Motor neuron (in vitro differentiated cells): ENCODE data around the gene MTM1. TPM values are rescaled to one million over a fixed set of nuclear protein-coding genes. Genes with fewer than 3 reads are reported as not detected.
A peak's percentile ranks its signal among the peaks of the same experiment; 100 is the strongest.

Experiments used
- ATAC-seq, 8 experiments: fragments of 200-7000 bp; cut with Tn5 transposase; replicated peaks in 6 of 8; 2 replicates each; pipeline ENCODE4 v1.8.0; 2021; ENCODE audit warnings: mild to moderate bottlenecking in 8 of 8, moderate library complexity in 8 of 8
- H3K27ac ChIP-seq, 2 donors: fragments of 250-450 bp; sonication (Bioruptor Pico); 2 replicates each; pipeline ENCODE4 v1.9.0; 2021; ENCODE audit warnings: antibody characterized with exemption in 2 of 2, mild to moderate bottlenecking in 2 of 2, moderate library complexity in 1 of 2
- H3K4me1 ChIP-seq, 2 donors: fragments of 250-450 bp; sonication (Bioruptor Pico); replicated peaks in 1 of 2; 2 replicates each; pipeline ENCODE4 v1.6.1; 2021; ENCODE audit warnings: antibody characterized with exemption in 2 of 2, mild to moderate bottlenecking in 2 of 2, moderate library complexity in 1 of 2
- H3K4me3 ChIP-seq, 5 donors: fragments of 250-450 bp; sonication (Bioruptor Pico); 2 replicates each; pipeline ENCODE4 v1.9.0; 2021; ENCODE audit warnings: antibody characterized with exemption in 5 of 5, mild to moderate bottlenecking in 5 of 5, moderate library complexity in 4 of 5
- WGBS, 10 experiments: fragments of 450-650 bp; shearing (Covaris generic); methylation state at CpG; one replicate each; pipeline ENCODE4 v1.0.0; 2022; 5-methylcytosine and 5-hydroxymethylcytosine counted together
- in situ Hi-C, 9 experiments: fragments of 400-800 bp; cut with MboI; loops; one replicate each; pipeline ENCODE4 v1.15.0; 2021; ENCODE audit warnings: low sequenced_read_pairs in 9 of 9, low pct_unique_long_range_greater_than_20kb in 2 of 9; ENCODE audit not compliant: unreplicated experiment in 9 of 9
- total RNA-seq, 8 experiments: library from RNA; unstranded; fragments of 300-600 nt; gene quantifications; 2 replicates each; pipeline versions ENCODE4 v1.2.3 to v1.2.4, GENCODE V29; 2022

The MTM1 gene
- total RNA-seq, 8 experiments from 2014 or later = 4.8 to 13.4 (median 7.0) TPM

DNA sequence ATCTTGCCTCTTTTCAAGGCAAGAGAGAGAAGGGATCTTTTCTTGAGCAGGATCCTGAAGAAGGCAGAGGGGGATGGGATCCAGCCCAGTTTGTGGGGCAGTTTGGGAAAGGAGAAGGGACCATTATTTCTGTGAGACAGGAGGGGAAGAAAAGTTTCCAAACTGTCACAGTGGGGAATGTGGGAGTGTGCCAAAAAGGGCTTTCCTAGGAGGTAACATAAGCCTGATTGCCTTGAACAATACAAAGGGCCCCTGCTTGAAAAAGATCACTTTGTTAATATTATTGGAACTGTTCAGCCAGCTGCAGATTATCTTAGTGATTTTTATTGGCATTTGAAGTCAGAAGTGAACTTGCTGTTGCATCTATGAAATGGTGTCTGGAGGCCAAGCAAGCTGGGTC is 55.2 kb downstream of the MTM1 start:
- H3K4me3 ChIP-seq = no peak overlapping the region
- no peak for ATAC-seq
- H3K27ac ChIP-seq = no peak overlapping the region
- H3K4me1 ChIP-seq = no peaks in the 10 kb centered on the region
- in situ Hi-C loops = no loop called here

DNA sequence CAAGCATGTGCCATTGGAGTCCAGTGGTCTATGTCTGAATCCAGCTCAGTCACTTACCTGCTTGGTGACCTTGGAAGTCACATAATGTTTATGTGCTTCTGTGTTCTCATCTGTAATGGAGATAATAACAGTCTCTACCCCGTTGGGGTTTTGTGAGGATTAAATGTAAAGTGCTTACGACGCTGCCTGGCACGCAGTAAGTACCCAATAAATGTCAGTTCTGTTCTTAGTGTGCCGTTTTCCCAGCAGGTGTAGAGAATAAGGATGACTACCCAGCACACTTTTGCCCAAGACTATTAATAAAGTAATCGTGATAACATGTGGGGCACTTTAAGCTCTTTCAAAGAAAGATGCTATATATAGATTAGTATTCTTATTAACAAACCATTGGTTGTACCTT is 56.7 kb downstream of the MTM1 start:
- ATAC-seq = no peak
- in situ Hi-C loops = no loop called here
- WGBS, 10 experiments = 32 to 96% (median 79%) methylated on average over 3 to 6 of the region's 6 CpGs; no CpG with 5 or more reads in 7 of the 10 experiments
- Histone ChIP-seq H3K4me1 (no peaks in the 10 kb centered on the region), H3K4me3 (no peak overlapping the region), H3K27ac (no peak overlapping the region)

DNA sequence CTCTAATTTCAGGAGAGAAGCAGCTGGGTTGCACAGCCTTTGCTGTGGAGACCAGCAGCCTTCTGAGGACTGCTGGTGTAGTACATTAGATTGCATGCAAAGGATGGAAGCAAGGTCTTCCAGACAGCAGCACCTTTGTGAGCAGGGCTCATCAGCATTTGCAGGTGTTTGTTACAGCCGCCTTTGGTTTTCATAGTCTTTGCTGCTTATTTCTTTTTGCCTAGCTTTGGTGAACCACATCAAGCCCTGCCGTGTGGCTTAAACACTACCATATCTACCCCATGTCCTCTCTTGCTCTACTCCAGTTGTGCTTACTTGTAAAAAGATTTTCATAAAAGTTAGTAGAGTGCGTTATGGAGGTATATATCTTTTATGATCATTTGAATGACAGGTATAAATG is 57.5 kb downstream of the MTM1 start:
- 20 to 100% (median 66%) methylated on average over 1 to 3 of the region's 3 CpGs; no CpG with 5 or more reads in 7 of the 10 experiments for WGBS, 10 experiments
- no peak for ATAC-seq
- in situ Hi-C loops = no loop called here

DNA sequence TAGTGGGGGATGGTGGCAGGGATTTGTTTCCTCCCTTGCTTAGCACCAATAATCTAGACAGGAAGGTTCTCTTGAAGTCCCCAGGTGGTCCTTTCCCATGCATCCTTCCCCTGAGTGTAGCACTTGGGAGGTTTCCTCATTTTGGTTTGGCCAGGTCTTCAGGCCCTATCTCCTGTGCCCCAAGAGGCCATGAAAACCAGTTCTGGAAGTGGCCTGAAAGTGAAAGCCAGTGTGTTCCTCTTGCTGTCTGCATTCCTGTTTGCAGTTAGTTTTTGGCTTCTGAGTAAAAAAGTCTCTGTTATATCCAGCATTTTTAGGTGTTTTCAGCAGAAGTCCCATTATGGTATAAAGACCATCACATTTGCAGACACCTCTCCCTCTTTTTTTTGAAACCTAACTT is 59.5 kb downstream of the MTM1 start:
- in situ Hi-C loops = no loop called here
- Histone ChIP-seq H3K4me3 (no peak overlapping the region), H3K27ac (no peak overlapping the region), H3K4me1 (no peaks in the 10 kb centered on the region)
- no peak for ATAC-seq

More for the DNA sequence above, 57.5 kb downstream of the MTM1 start:
- H3K4me3 ChIP-seq = no peak overlapping the region
- H3K4me1 ChIP-seq = no peaks in the 10 kb centered on the region
- no peak overlapping the region for H3K27ac ChIP-seq

DNA sequence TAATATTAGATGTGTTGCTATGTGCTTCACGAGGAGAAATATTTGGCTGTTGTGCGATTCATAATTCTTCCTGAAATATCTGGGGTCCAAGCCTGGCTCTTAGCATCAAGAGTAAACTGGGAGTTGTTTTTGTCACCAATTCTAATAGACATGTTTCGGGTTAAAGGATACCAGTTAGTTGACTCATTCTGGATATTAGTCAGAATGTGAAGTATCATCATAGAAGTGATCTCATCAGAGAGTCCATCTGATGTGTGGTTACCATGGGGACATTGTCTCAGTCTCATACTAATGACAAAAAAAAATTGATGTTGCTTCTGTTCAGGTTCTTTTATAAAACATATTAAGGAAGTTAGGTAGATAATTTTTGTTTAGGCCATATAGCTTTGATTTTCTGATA is 67.5 kb downstream of the MTM1 start:
- Histone ChIP-seq H3K27ac (no peak overlapping the region), H3K4me1 (no peaks in the 10 kb centered on the region), H3K4me3 (no peak overlapping the region)
- ATAC-seq = peak in 6 of 8 experiments; percentile 42 to 85 (median 72)
- WGBS, 10 experiments = 0 to 100% (median 36%) methylated on average over 1 to 3 of the region's 3 CpGs; no CpG with 5 or more reads in 6 of the 10 experiments
- in situ Hi-C loops = no loop called here

DNA sequence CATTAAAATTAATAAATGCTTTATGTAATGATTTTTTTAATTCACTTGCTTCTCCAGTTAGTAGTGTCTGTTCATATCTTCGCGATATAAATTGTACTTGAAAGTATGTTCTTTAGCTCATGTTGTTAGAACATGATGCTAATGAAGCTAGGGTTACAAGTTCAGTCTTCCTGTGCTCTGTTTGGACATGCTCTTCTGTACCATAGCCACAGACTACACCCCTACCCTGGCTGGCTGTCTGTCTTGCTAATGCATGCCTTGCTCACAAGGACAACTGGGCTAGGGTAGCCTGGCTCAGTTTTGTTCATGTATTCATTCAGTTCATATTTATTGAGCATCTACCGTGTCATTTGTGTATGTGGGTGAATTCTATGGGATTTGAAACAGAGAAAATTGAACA is 74.0 kb downstream of the MTM1 start:
- ATAC-seq = peak in 2 of 8 experiments; percentile 55 to 74
- WGBS, 10 experiments = 0 to 100% (median 100%) methylated on average over 1 to 3 of the region's 3 CpGs; no CpG with 5 or more reads in 5 of the 10 experiments
- Histone ChIP-seq H3K27ac (no peak overlapping the region), H3K4me3 (no peak overlapping the region), H3K4me1 (no peaks in the 10 kb centered on the region)
- in situ Hi-C loops = no loop called here

DNA sequence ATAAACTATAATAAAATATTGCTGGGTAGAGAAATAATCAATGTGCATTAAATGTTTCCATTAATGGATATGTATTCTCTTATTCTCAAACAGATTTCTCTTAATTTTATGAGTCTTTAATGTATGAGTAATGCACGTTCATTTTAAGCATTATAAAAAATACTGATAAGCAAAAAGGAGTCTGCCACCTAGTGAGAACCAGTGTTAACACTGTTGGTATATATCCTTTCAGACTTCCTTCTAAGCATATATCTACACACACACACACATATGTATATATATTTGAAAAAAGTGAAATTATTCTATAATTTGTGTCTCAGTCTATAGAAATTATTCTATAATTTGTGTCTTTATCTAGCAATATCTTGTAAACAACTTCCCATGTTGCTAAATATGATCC is 74.8 kb downstream of the MTM1 start:
- in situ Hi-C loops = no loop called here
- Histone ChIP-seq H3K4me3 (no peak overlapping the region), H3K27ac (no peak overlapping the region), H3K4me1 (no peaks in the 10 kb centered on the region)
- no peak for ATAC-seq
- WGBS, 10 experiments = 0 to 89% (median 33%) methylated on average over 1 of the region's 1 CpG; no CpG with 5 or more reads in 5 of the 10 experiments

DNA sequence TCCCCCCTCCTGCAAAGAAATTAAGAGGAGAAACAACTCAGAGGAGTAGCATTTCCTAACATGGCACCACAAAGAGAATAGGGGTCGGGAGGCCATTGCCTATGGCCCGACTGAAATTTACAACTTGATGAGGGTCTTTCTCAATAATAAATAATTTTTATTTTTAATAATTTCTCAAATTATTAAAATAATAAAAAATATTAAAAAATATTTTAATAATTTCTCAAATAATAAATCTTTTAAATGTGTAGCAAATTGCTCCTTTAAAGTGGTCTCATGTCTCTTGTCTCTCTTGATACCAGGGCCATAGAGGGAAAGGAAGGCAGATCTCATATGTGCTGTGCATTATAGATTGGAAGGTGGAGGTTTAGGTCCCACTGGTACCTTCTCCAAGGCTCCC is 75.5 kb downstream of the MTM1 start:
- Histone ChIP-seq H3K4me1 (no peaks in the 10 kb centered on the region), H3K4me3 (no peak overlapping the region), H3K27ac (no peak overlapping the region)
- ATAC-seq = no peak
- in situ Hi-C loops = no loop called here
- WGBS, 10 experiments = 38 to 100% (median 73%) methylated on average over 1 to 2 of the region's 2 CpGs; no CpG with 5 or more reads in 4 of the 10 experiments

DNA sequence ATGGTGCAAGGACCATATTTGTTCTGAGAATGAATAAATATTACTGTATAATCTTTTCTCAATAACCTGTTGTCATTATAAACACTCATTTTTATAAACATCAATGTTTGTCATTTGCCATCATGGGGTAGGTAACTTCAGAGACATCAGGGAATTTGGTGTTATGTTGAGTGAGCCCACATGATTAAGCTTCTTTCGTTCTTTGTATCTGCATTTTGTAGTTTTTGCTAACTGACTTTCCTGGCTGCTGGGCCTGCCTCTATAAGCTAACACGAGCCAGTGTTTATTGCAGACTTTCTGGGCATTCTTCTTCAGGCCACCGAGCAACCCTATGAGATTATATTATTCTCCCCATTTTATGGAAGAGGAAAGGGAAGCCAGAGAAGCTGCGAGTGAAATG is 76.0 kb downstream of the MTM1 start:
- Histone ChIP-seq H3K4me1 (no peaks in the 10 kb centered on the region), H3K27ac (no peak overlapping the region), H3K4me3 (no peak overlapping the region)
- no peak for ATAC-seq
- in situ Hi-C loops = no loop called here
- 20 to 87% (median 66%) methylated on average over 1 to 4 of the region's 4 CpGs; no CpG with 5 or more reads in 6 of the 10 experiments for WGBS, 10 experiments

DNA sequence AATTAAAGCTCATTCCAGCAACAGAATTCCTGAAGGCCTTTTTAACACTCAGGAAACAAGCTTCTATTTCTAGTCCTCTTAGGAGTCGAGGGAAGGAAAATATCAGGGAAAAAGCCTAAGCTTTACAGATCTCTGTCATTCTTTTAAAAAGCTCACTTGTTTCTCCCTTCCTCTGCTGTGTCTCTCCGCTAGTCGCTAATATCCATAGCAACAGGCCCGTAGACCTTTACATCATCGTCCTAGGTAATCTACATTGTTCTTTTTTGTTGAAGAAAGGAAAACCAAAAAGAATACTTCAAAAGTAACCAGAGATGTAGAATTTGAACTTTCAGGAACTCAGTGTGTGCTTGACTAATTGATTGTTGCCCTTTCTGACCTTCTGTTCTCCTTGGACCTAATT is 78.9 kb downstream of the MTM1 start:
- H3K27ac ChIP-seq = no peak overlapping the region
- WGBS, 10 experiments = 19 to 100% (median 95%) methylated on average over 1 to 4 of the region's 5 CpGs; no CpG with 5 or more reads in 6 of the 10 experiments
- no peaks in the 10 kb centered on the region for H3K4me1 ChIP-seq
- in situ Hi-C loops = no loop called here
- no peak for ATAC-seq
- H3K4me3 ChIP-seq = no peak overlapping the region

DNA sequence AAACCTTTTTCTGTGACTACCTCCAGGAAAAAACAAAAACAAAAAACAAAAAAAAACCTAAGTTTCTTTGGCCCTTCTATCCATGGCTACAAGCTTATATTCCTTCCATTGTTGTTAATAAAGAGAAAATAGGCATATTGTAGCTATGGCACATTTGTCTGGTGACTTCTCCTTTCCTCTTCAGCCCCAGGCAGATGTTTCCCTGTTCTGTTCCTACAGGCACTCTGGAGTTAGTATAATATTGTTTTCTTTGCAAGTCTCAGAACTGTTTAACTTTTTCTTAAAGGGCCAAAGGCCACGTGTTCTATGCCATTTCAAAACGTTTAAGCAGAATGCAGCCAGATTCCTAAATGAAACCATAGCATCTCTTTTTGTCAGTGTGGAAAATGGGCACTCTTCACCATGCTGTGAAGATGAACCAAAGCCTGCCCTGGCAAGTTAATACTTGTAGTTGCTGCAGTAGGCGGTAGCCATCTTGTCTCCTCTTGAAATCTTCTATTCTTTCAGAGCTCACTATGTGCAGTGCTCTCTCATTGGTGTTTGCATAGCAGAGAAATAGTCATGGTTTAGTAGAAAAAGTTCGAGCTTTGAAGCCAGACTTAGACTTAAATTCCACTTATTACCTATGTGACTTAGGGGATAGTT is 80.0 kb downstream of the MTM1 start:
- no peak for ATAC-seq
- H3K4me1 ChIP-seq = no peaks in the 10 kb centered on the region
- in situ Hi-C loops = no loop called here
- H3K27ac ChIP-seq = no peak overlapping the region
- WGBS, 10 experiments = 31 to 100% (median 73%) methylated on average over 1 to 4 of the region's 4 CpGs; no CpG with 5 or more reads in 6 of the 10 experiments
- H3K4me3 ChIP-seq = no peak overlapping the region

DNA sequence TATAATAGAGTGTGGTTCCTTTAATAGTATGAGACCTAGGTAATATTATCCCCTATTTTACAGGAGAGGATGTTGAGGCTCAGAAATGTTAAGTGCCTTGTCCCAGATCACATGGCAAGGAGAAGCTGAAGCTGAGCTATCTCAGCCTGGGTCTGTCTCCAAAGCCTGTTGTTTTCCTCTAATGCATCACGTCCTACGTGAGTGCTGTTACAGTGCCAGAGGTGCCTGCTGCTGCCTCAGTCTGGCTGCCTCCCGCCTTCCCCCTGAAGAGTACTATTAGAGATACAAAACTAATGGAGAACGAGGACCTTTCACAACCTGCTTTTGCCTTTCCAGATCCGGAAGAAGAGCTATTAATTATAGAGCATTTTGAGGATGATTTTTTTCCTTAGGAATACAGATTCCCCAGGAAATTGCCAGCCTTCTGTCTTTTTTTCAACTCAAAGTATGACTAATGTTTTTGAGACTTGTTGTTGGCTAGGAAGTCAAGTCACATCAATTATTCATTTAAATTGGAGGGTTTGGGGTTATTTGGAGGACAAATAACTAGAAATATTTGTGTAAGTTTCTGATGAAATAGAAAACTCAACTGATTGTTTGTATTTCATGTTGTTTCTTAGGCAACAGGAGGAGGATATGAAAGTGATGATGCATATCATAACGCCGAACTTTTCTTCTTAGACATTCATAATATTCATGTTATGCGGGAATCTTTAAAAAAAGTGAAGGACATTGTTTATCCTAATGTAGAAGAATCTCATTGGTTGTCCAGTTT is 80.9 kb downstream of the MTM1 start:
- ATAC-seq = peak; percentile 38 to 95 (median 73)
- in situ Hi-C loops = no loop called here

DNA sequence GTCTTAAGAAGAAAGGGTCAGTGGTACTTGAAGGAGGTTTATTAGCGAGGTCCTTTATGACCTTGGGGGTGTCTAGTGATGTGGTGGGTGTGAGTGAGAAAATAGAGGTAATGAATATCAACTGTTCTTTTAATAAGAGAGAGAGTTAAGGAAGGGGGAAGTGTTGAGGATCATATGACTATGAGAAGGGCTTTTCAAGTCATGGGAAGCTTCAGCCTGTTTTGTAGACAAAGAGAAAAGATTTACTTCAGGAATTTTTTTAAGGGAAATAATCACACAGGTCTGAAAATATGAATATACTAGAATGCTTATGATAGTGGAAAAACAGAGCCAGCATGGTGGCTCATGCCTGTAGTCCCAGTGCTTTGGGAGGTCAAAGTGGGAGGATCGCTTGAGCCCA is 83.5 kb downstream of the MTM1 start:
- Histone ChIP-seq H3K4me1 (no peaks in the 10 kb centered on the region), H3K27ac (no peak overlapping the region), H3K4me3 (no peak overlapping the region)
- WGBS, 10 experiments = 38 to 100% (median 100%) methylated on average over 1 of the region's 2 CpGs; no CpG with 5 or more reads in 3 of the 10 experiments
- ATAC-seq = no peak
- in situ Hi-C loops = no loop called here

More for the DNA sequence above, 80.9 kb downstream of the MTM1 start:
- Histone ChIP-seq H3K4me1 (no peaks in the 10 kb centered on the region), H3K27ac (no peak overlapping the region), H3K4me3 (no peak overlapping the region)
- WGBS, 10 experiments = 0 to 96% (median 38%) methylated on average over 1 to 8 of the region's 8 CpGs; no CpG with 5 or more reads in 3 of the 10 experiments
